OCI-LY3 (cell line): ENCODE measurements around the gene TRIM67.

Experiments
- EZH2phosphoT487 ChIP-seq: fragments of 200-600 bp; shearing (Covaris generic); IDR thresholded peaks from 2 replicates; pipeline ENCODE4 v1.6.1; 2018; ENCODE audit warnings: antibody characterized with exemption, mixed run types, low read depth
- TF ChIP-seq, protein P1 (sequence below): fragments of 200-600, 300-600 bp; sonication (generic); IDR thresholded peaks from 2 replicates; pipeline ENCODE4 v1.5.1; 2014; ENCODE audit warnings: antibody characterized with exemption, low read length, low read depth

DNA sequence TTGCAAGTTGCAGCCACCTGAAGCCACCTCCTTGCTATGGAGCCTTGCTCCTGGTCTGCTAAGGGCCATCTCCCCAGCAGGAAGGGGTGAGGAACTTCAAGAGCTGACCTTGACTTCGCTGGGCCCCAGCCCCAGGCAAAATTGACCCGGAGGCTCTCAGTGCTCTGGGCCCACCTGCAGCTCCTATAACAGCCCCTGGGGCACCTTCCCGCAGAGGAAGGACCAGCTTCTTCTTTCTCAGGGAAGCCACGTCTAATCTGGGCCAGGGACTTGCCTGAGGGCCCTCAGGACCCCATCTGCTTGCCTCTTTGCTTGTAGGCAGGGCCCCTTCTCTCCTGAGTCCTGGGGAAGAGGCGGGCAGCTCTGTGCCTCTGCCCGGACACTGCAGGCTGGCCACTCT lies 48.3 kb downstream of the TRIM67 start:
- TF ChIP-seq, protein P1, sequence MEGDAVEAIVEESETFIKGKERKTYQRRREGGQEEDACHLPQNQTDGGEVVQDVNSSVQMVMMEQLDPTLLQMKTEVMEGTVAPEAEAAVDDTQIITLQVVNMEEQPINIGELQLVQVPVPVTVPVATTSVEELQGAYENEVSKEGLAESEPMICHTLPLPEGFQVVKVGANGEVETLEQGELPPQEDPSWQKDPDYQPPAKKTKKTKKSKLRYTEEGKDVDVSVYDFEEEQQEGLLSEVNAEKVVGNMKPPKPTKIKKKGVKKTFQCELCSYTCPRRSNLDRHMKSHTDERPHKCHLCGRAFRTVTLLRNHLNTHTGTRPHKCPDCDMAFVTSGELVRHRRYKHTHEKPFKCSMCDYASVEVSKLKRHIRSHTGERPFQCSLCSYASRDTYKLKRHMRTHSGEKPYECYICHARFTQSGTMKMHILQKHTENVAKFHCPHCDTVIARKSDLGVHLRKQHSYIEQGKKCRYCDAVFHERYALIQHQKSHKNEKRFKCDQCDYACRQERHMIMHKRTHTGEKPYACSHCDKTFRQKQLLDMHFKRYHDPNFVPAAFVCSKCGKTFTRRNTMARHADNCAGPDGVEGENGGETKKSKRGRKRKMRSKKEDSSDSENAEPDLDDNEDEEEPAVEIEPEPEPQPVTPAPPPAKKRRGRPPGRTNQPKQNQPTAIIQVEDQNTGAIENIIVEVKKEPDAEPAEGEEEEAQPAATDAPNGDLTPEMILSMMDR: no peak
- no peak for TF ChIP-seq EZH2phosphoT487
